HG03025 (cell line): ENCODE measurements around the gene WDR35.

ENCODE experiments used
- ATAC-seq: cut with Tn5 transposase; IDR thresholded peaks from one replicate; pipeline ENCODE4 v1.9.1; 2021; ENCODE audit warnings: mild to moderate bottlenecking, moderate library complexity; ENCODE audit not compliant: unreplicated experiment, low FRiP score

The WDR35 gene

GRCh38 chr2:19989667-19990415 is at the start of gene WDR35:
Gene WDR35 (minus strand): TSS chr2:19990105. CDS start chr2:19990015, 90 bp downstream.
- ATAC-seq: peak; percentile 92

DNA sequence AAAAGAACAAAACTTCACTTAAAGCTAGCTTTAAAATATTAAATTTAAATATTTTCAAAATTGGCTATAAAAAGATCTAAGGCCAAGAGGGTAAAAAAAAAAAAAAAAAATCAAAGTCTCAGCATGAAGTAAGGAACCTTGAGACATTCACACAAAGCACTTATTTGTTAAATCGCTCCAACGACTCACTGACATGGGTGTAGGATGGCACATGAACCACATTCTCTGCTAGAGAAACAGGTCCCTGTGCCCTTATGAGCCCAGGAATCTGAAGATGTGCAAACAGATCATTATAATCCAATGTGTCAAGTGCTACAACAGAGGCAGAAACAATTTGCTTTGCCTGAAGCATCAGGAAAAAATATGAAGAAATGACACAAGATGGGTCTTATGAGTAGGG is 47.8 kb upstream of the WDR35 start:
- ATAC-seq: no peak

GRCh38 chr2:20035955-20036666 is 46.2 kb upstream of the WDR35 start:
- ATAC-seq: no peak

DNA sequence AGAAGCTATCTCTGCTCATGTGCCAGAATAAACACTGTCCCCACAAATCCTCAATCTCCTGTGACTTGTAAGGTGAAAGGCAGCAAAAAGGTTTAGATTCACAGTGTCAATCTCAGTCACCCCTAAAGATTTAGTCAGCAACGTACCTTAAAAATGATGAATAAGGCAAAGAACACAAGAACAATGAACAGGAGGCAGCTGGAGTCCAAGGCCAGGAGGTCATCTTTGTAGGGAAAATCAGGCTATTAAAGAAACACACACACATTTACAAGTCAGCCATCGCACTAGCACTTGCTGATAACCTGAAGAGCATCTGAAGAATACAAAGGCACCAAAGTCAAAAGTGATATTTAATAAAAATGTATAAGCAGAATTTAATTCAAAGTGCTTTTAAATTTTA is 44.9 kb upstream of the WDR35 start:
- ATAC-seq: no peak

GRCh38 chr2:20034218-20034617 is 44.3 kb upstream of the WDR35 start:
- no peak for ATAC-seq

GRCh38 chr2:20033322-20033721 is 43.4 kb upstream of the WDR35 start:
- no peak for ATAC-seq

GRCh38 chr2:20030224-20030623 is 40.3 kb upstream of the WDR35 start:
- ATAC-seq: no peak

DNA sequence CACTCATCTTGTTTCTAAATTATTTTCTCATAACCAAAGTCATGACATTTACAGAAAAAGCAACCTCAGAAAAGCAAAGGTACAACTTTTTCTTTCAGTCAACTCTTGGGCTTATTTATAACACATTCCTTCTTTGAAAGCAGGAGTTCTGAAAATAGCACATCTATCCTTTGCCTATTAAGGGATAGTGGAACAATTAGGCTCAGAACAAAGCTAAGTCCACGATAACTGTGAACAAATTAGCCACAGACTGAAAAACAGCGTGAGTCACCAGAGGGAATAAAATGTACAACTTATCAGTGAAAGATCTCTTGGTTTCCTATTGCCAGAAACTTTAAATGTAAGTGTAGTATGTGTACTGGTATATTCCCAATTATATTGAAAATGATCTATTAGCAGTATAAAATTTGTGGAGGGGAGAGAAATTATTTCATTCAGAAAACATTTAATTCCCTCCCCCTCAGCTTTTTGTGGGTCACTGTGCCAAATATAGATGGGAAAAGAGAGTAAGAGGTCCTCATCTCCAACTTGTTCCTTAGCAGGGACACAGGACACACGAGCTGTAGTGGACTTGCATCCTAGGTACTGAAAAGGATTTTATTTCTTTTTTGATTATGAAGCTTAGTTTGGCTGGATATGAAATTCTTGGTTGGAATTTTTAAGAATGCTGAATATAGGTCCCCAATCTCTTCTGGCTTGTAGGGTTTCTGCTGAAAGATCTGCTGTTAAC is 38.0 kb upstream of the WDR35 start:
- no peak for ATAC-seq

DNA sequence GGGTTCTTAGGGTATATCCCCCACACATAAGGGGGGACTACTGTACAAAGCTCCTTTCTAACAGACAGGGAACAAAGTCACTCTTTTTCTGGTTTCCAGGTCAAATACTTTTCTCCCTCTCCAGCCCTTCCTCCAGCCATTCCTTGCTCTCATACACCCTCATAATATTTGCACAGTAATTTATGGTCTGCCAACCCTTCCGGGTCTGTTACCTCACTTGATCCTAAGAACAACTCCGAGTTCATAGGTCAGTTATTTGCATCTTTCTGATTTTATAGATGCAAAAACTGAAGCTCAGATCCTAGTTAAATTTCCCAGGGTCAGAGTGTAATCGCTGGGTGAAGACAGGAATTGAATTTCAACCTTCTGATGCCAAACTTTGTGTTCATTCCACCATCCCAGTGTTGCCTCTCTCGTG is 37.4 kb upstream of the WDR35 start:
- ATAC-seq: no peak

DNA sequence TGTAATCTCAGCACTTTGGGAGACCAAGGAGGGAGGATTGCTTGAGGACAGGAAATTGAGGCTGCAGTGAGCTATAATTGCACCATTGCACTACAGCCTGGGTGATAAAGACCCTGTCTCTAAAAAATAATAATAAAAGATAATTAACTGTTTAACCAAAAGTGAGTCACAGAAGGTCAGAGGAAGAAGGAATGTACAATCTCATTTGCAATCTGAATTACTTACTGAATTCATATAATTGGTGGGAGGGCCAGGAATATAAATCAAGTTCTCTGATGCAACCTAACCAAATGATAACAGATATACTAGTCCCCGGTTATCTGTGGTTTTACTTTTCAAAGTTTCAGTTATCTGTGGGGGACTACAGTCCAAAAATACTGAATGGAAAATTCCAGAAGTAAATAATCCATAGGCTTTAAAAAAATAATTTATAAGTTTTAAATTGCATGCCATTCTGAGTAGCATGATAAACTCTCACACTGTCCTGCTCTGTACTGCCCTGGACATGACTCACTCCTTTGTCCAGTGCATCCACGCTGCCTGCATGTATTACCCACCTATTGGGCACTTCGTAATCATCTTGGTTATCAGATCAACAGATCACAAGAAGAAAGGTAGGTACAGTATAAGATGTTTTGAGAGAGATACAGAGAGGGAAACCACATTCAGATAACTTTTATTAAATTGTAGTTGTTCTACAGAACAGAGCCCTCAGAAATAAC is 35.3 kb upstream of the WDR35 start:
- ATAC-seq: no peak

DNA sequence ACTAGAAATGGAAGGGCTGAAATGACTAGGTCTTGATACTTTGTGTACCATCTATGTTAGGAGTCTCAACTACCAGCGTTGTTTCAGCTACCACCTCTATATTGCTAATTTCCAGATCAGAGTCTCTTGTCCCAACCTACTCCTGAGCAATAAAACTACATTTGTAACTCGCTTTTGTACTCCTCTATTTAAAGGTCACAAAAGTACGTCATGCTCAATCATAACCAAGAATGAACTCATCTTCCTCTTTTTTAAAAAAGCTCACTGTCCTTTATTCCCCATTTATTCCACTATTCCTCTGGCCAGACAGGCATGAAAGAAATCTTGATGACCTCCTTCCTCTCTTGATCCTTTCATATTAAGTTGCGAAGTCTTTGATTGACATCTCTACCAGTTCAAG is 33.8 kb upstream of the WDR35 start:
- no peak for ATAC-seq

DNA sequence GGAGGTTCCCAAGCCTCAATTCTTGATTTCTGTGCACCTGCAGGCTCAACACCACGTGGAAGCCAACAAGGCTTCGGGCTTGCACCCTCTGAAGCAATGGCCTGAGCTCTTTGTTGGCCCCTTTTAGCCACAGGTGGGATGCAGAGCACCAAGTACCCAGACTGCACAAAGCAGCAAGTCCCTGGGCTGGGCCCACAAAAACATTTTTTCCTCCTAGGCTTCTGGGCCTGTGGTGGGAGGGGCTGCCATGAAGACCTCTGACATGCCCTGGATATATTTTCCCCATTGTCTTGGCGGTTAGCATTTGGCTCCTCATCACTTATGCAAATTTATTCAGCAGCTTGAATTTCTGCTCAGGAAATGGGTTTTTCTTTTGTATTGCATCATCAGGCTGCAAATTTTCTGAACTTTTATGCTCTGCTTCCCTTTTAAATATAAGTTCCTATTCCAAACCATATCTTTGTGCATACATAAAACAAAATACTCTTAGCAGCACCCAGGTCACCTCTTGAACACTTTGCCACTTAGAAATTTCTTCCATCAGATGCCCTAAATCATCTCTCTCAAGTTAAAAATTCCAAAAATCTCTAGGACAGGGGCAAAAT is 31.6 kb upstream of the WDR35 start:
- no peak for ATAC-seq

DNA sequence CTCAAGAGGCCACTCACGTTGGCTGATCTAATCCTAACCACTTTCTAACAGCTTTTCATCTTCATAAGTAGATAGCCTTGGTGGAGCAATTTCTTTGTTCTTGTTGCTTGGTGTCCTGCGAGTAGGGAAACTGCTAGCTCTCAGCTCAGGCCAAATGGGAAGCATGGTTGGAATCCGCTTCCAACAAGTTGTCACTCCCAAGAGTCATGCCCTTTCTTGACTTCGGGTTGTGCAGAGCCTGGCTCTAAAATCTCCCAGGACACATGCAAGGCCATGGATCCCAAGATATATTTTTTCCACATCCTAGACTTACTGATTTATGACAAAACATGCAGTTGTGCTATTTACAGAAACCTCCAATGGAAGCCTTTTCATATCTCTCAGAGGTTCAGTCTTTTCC is 29.8 kb upstream of the WDR35 start:
- no peak for ATAC-seq

DNA sequence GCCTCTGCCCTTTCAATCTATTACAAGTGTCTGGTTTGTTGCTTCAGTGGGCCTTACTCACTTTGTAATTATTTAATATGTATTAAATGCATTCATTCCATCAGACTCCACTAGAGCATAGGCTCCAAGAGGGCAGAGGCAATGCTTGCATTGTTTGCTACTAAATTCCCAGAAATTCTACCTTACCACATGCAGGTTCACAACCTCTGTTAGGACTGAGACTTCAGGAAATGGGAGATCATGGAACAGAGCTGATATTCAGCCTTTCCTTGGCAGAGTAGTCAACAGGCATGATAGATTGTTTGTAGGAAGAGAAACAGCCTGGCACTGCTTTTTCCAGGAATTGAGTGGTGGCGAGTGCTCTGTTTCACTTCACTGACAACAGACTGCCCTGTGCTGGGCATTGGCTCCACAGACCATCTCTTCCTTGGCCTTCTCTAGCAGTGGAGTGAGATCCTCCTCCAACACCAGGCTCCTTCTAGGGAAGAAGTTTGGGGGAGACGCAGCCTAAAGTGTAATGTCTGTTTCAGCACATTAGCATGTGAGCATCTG is 28.8 kb upstream of the WDR35 start:
- ATAC-seq: no peak

- ATAC-seq: no peak
These were observed 26.4 kb upstream of the WDR35 start for GRCh38 chr2:20016346-20016745.

- ATAC-seq: no peak
These were observed 25.7 kb upstream of the WDR35 start for GRCh38 chr2:20015482-20016083.

- ATAC-seq: no peak
These were observed 23.4 kb upstream of the WDR35 start for GRCh38 chr2:20013126-20013849.

DNA sequence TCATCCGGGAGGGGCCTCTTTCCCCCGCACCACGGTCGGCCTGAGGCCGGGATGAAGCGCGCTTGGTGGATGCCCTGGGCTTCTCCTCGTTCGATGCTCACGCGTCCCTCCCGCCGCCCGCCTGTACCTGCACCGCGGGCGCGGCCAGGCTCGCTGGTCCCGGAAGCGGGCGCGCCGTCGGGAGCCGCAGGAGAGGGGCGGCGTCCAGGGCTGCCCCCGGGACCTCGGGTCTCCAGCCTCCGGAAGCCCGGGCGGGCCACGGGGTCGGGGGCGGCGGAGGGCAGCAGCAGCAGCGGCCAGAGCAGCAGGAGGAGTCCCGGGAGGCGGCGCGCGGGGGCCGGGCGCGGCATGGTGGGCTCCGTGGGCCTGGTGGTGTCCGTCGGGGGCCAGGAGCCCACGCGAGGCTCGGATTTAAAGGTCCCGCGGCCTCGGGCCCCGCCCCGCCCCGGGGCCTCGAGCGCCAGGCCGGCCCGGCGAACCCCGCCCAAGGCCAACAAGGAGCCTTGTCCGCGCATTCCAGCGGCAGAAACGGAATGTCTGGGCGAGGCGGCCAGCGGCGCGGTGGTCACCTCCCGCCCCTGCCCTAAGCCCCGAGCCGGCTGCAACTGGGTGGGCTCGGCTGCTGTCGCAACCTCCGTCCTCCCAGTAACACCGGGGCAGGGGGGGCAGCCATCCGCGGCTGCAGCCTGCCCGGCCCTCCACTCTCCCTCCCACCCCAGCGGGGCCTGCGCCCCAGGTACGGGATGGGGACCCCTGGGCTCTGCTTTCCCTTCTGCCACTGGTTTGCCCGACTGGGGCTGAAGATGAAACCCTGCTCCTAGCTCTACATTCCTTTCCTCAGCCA is 22.6 kb upstream of the WDR35 start, which contains the start of gene MATN3:
TSS of gene MATN3 (minus strand) at position 387 of the 844 bp plus-strand sequence. CDS start at position 350, 37 bp downstream.
- ATAC-seq: no peak
